ENCODE results near the gene CLPSL2.

- TF ChIP-seq POLR2A (IDR thresholded peaks at IDR 0.05) (no peak), CTCF (IDR thresholded peaks at IDR 0.05) (no peak)
Measured at GRCh38 chr6:35765739-35766138, 10.7 kb upstream of the CLPSL2 start.

Measured in prostate gland (tissue), 2 donors.